GM06990 (cell line): ENCODE measurements around the gene CHN2.

Experiments used
- DNase-seq: peaks from one replicate; pipeline ENCODE4 v3.0.0-alpha.2; 2011; ENCODE audit not compliant: insufficient read length; ENCODE audit errors: extremely low read depth
- H3K27me3 ChIP-seq: replicated peaks from 2 replicates; pipeline ENCODE4 v1.6.0; 2011; ENCODE audit warnings: low read length; ENCODE audit not compliant: control insufficient read depth, insufficient read depth
- H3K36me3 ChIP-seq: 2 replicates; pipeline ENCODE4 v1.5.1; 2011; ENCODE audit warnings: low read length; ENCODE audit not compliant: control insufficient read depth, insufficient read depth
- H3K4me3 ChIP-seq: replicated peaks from 2 replicates; pipeline ENCODE4 v1.5.1; 2011; ENCODE audit warnings: low read depth, mild to moderate bottlenecking, control low read depth, low read length
- CTCF ChIP-seq: IDR thresholded peaks from 2 replicates; pipeline ENCODE4 v1.5.1; 2011; ENCODE audit warnings: low read length, control low read depth, mild to moderate bottlenecking, inconsistent platforms; ENCODE audit not compliant: insufficient read depth, poor library complexity, severe bottlenecking

Gene CHN2

GRCh38 chr7:29314148-29314547 lies 119.6 kb downstream of the CHN2 start:
- no peaks in the 10 kb centered on the region; the same call in 1 of the 2 replicates for H3K27me3 ChIP-seq
- no peaks in the 10 kb centered on the region for H3K36me3 ChIP-seq
- H3K4me3 ChIP-seq: no peak overlapping the region
- no peak for DNase-seq
- no peak for TF ChIP-seq CTCF

GRCh38 chr7:29315122-29315891 lies 120.7 kb downstream of the CHN2 start:
- H3K27me3 ChIP-seq: no peaks in the 10 kb centered on the region
- no peak for DNase-seq
- H3K36me3 ChIP-seq: no peaks in the 10 kb centered on the region
- TF ChIP-seq CTCF: no peak
- H3K4me3 ChIP-seq: no peak overlapping the region

GRCh38 chr7:29315892-29316270 lies 121.3 kb downstream of the CHN2 start:
- Histone ChIP-seq H3K27me3 (no peaks in the 10 kb centered on the region), H3K36me3 (no peaks in the 10 kb centered on the region), H3K4me3 (no peak overlapping the region)
- TF ChIP-seq CTCF: no peak
- no peak for DNase-seq

- DNase-seq: no peak
- TF ChIP-seq CTCF: no peak
- Histone ChIP-seq H3K4me3 (no peak overlapping the region), H3K36me3 (no peaks in the 10 kb centered on the region), H3K27me3 (no peaks in the 10 kb centered on the region)
These were observed 122.4 kb downstream of the CHN2 start for GRCh38 chr7:29316926-29317325.

- no peak for DNase-seq
- Histone ChIP-seq H3K27me3 (no peaks in the 10 kb centered on the region), H3K36me3 (no peaks in the 10 kb centered on the region), H3K4me3 (no peak overlapping the region)
- no peak for TF ChIP-seq CTCF
These were observed 124.5 kb downstream of the CHN2 start for GRCh38 chr7:29318853-29319718.
